Kasumi-1 (cell line): ENCODE results near the gene CRISPLD2.

ENCODE experiments used
- DNase-seq, 2 experiments: peaks; one replicate each; lab custom pipeline; 2025; lab: John Stamatoyannopoulos, UW

Gene CRISPLD2

DNA sequence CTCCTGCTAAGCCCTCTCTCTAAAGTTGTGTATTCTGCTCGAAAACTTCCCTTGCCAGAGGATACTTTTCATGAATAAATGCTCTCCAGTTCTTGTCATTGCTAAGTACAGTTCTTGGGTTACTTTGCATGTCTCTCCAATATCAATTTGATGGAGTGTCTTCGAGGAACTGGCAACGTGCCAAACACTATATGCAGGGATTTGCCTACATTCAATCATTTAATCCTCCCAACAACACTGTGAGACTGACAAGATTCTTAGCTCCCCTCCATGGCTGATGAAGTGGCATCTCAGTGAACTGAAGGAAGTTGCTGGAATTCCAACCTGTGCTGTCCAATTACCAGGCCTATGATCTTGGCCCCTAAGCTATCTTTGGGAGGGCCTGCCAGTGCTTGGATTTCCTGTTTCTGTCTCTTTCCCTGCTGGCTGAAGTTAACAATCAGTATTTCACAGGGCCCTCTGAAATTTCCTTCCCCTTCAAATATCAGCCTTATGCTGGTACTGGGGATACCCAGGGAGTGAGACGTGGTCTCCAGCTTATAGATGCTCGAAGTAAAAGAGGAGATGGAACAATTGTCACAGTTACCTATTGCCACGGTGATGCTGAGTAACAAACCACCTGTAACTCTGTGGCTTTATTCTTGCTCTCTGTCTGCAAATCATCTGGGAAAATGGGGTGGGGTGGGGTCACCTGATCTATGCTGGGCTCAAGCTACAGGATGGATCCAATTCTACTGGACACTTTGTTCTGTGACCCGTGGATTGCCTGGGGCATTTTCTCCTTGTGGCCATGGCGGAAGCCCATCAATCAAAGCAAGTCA, 19.4 kb upstream of the CRISPLD2 start:
- DNase-seq: no peak

DNA sequence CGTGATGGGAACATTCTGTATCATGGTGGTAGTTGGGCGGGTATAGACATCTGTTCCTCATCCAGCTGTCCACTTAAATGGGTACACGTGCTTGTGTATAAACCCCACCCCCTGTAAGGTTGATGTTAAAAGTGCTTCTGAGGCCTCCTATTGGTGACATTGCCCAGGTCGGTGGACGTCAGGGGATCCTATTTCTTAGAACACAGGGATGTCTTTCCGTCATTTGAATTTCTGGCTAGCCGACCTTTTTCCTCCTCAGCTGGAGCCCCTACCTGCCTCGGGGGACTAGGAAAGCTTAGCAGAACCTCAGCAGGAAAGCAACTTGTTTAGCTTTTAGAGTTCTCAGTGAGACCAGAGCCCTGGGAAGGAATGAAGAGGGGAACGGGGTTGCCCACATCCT, 16.6 kb upstream of the CRISPLD2 start:
- DNase-seq: no peak

GRCh38 chr16:84804326-84804725, 15.5 kb upstream of the CRISPLD2 start:
- no peak for DNase-seq

DNA sequence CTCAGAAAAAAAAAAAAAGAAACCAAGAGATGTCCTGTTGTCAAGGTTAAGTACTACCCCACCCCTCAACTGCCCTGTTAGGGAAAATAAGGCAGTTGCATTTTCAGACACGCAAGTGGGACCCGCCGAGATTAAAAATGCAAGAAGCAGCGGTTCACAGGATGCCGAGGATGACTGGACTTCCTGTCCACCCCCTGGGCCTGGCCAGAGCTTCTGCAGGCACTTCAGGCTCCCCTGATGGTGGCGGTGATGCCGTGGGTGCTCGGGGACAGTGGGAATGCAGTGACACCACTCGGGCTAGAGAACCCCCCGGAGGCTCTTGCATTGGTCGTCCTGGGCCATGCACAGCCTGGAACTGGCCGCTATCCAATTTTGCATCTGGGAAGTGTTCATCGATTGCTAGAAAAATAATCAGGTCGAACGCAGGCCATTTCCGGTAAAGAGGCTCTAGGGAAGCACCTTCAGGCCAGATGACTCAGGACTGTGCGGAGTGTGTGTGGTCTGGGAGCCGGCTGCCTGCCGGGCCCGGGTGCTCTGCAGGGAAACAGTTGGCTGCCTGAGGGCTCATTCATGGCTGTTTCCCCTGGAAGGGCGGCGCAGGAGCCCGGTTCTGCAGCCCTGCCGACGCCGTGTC, 13.4 kb upstream of the CRISPLD2 start:
- peak; percentile 55 to 68 for DNase-seq

DNA sequence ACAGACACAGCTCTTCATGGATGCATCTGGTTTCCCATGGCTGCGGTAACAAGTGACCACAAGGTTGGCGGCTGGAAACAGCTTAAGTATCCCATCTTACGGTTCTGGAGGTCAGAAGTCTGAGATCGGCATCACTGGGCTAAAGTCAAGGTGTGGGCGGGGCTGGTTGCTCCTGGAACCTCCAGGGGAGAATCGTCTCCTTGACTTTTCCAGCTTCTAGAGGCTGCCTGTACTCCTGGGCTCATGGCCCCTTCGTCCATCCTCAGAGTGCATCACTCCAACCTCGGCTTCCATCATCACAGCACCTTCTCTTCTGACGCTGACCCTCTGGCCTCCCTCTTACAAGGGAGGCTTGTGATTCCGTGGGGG, 12.9 kb upstream of the CRISPLD2 start:
- no peak for DNase-seq

DNA sequence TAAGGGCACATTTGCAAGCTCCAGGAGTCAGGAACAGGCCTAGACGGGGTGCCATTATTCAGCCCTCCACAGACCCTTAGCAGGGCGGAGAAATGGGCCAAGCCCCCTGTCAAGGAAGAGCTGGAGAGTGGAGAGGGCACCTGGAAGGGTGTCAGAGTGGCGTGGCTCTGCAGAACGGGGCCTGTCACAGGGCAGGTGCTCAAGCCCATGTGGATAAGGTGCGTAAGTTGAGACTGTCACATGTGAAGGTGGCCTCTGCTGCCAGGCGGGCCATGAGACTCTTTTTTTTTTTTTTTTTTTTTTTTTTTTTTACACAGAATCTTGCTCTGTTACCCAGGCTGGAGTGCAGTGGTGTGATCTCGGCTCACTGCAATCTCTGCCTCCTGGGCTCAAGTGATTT, 12.0 kb upstream of the CRISPLD2 start:
- no peak for DNase-seq

DNA sequence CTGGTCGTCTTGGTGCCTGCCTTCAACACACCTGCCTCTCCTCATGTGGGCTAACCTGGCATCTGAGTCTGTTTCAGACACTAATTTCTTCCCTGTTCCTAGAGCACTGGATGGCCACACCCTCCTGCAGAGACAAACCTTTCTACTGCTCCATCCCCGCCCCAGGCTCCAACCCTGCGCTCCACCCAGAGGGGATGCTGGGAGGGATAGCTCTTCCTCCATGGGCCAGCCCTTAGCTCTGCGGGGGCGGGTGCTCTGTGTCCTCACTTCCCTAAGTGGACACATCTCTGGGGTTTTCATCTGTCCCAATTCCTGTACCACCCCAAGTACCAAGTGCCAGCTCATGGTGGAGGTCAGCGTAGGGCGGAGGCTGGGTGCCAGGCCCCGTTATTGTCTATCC, 11.0 kb upstream of the CRISPLD2 start:
- no peak for DNase-seq

- peak; percentile 91 to 94 for DNase-seq
Observed at GRCh38 chr16:84810518-84811273, 9.1 kb upstream of the CRISPLD2 start.

GRCh38 chr16:84811529-84811928, 8.3 kb upstream of the CRISPLD2 start:
- no peak for DNase-seq

GRCh38 chr16:84813141-84813934, 6.4 kb upstream of the CRISPLD2 start:
- DNase-seq: no peak

- no peak for DNase-seq
Observed at GRCh38 chr16:84815462-84815861, 4.3 kb upstream of the CRISPLD2 start.

- no peak for DNase-seq
Observed at GRCh38 chr16:84816023-84816422, 3.8 kb upstream of the CRISPLD2 start.

GRCh38 chr16:84816485-84816884, 3.3 kb upstream of the CRISPLD2 start:
- no peak for DNase-seq

GRCh38 chr16:84817206-84817605, 2.6 kb upstream of the CRISPLD2 start:
- DNase-seq: no peak

- no peak for DNase-seq
Observed at GRCh38 chr16:84817613-84818012, 2.2 kb upstream of the CRISPLD2 start.

DNA sequence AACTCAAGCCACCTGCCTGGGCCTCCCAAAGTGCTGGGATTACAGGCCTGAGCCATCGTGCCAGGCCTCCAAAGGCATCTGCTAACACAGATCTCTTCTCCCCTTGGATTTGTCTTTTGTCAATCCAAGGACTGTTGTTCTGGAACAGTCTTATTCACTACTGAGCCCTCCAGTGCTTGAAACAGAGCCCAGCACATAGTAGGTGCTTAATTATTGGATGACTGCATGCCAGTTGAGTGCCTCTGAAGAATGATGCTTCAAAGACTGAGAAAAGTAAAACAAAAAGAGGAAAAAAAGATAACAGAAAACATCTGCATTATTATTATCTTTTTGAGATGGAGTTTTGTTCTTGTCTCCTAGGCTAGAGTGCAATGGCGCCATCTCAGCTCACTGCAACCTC, 1.7 kb upstream of the CRISPLD2 start:
- no peak for DNase-seq

GRCh38 chr16:84818989-84819643, 669 bp upstream of the CRISPLD2 start:
- no peak for DNase-seq

DNA sequence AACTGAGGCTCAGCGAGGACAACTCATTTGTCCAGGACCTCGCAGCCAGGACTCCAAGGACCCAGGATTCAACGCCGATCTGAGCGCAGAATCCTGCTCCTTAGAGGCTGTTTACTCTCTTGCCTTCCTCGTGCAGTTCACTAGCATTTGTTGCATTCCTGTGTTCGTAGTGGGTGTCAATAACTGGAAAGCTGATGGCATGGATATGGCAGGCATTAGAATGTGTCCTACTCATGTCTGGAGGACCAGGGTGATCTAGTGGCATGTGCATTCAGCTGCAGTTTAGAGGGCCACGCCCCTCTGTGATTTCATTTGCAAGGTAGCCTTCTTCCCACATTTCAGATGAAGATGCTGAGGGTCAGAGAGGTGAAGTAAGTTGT, 510 bp downstream of the CRISPLD2 start:
- DNase-seq: no peak

DNA sequence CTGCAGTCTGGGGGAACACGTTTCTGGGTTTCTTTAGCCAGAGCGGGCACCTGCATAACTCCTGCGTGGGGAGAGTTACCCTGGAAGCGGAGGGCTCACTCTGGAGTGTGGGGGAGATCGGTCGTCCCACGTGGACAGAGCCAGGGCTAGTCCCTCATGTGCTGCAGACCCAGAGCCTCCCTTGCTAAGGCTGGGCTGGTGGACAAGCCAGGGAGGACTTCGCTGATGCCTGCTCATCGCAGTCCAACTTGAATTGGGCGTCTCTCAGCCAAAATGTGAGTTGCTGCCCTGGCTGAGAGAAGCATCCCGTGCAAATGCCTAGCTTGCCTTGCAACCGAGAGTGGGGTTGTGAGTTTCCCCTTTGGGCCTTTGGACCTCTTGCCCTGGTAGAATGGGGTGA, 986 bp downstream of the CRISPLD2 start:
- no peak for DNase-seq

DNA sequence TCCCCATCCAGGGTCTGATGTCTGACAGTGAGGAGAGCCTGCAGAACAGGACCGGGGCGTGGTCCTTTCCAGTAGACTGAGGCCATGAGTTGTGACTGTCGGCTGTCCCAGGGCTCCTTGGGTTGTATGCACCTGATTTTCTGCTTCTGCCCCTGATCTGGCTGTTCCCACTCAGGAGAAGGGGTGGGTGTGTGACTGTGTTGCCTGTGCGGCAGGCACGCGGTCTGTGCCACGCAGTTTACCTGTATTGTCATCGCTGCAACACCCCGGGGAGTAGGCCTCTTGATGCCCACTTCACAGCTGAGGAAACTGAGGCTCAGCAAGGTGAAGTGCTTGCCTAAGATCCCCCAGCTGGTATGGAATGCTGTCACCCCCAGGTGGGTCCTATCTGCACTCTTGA, 1.4 kb downstream of the CRISPLD2 start:
- DNase-seq: no peak
